AG10803 (cell line): Measurements from ENCODE around the gene SEC14L2.

ENCODE experiments used
- DNase-seq: peaks from one replicate; pipeline ENCODE4 v3.0.0; 2010; ENCODE audit warnings: low read depth
- H3K4me3 ChIP-seq: 2 replicates; pipeline ENCODE4 v1.5.1; 2011; ENCODE audit warnings: mild to moderate bottlenecking, low read length, control low read depth
- CTCF ChIP-seq: conservative IDR thresholded peaks from 2 replicates; pipeline ENCODE4 v1.5.1; 2011; ENCODE audit warnings: mild to moderate bottlenecking, low read length, control low read depth, inconsistent platforms

Gene SEC14L2

DNA sequence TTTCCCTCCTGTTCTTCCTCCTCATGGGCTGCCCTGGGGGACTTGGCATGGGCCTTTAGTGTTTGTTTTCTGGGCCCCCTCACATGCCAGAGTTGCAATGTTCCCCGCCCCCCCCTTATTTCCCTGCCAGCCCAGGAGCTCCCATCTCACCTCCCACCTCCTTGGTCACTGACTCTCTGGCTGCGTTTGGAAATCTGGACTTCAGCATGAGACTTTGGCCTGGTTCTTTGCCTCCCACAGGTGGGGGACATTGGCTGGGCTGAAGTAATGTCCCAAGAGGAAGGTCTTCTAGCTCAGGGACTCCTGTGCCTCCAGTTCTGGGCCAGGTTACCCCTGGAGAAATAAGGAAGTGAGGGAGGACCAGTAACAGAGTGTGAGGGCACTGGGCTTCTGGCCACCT, 35.7 kb downstream of the SEC14L2 start:
- no peak for TF ChIP-seq CTCF
- no peak for DNase-seq
- H3K4me3 ChIP-seq = no peak overlapping the region

DNA sequence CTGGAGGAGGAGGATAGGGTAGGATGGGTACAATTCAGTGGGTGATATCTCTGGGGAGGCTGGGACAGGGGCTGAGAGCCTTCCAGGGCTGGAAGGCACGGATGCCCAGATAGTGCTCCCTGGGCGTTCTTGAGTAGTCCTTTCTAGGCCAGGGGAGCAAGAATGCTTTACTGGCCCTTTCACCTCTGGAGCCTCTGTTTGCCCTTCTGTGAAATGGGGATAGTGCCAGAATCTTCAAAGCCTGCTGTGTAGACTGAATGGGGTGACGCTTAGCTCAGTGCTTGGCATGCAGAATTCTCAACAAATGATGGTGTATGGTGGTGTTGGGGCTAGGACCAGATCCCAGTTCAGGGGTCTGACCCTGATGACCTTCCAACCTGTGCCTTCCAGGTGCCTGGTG, 36.4 kb downstream of the SEC14L2 start:
- no peak for DNase-seq
- H3K4me3 ChIP-seq = no peak overlapping the region
- TF ChIP-seq CTCF = no peak

DNA sequence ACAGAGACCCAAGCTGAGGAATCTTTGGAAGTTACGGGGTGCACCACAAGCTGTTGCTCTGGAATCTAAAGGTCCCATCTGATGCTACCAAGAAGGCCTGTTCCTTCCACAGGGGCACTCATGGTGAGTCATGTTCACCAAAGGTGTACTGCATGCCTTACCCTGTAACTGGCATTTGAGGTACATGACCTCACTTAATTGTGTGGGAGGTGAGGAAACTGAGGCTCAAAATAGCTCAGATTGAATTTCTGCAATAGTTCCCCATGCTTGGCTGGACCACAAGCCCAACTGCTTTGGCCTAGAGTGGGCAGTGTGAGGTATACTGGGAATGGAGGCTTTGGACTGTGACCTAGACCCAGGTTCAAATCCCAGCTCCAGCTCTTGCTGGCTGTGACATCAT, 37.0 kb downstream of the SEC14L2 start:
- DNase-seq = no peak
- no peak overlapping the region for H3K4me3 ChIP-seq
- TF ChIP-seq CTCF = no peak

DNA sequence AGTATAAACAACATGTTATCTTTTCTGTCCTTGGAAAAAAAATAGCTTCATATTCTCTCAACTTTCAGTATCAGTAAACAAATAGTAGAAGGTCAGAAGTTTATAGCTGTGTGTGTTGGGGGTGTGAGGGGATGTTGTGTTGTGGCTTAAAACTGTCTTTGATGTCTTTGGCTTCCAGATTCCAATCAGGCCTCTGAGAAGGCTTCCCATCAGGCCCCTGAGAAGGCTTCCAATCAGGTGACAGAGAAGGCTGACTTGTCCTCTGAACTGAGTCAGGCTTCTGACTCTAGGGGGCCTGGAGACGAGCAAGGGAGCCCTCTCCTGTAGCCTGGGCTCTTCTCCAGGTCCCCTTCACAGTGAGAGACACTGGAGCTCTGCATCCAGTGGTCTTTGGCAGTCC, 38.0 kb downstream of the SEC14L2 start:
- TF ChIP-seq CTCF = no peak
- DNase-seq = no peak
- H3K4me3 ChIP-seq = no peak overlapping the region

DNA sequence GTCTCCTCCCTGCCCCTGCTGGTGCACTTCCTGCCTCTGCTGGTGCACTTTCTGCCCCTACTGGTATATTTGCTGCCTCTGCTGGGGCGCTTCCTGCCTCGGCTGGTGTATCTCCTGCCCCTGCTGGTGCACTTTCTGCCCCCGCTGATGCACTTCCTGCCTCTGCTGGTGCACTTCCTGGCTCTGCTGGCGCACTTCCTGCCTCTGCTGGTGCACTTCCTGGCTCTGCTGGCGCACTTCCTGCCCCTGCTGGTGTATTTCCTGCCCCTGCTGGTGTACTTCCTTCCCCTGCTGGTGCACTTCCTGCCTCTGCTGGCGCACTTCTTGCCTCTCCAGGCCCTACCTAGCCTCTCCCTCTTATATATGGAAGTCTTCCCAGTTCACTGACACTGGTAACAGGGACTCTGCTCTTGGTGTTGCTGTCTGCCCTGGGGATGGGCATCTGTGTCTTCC, 38.9 kb downstream of the SEC14L2 start:
- DNase-seq = no peak
- no peak for TF ChIP-seq CTCF
- H3K4me3 ChIP-seq = no peak overlapping the region

GRCh38 chr22:30436196-30436595, 39.4 kb downstream of the SEC14L2 start:
- no peak overlapping the region for H3K4me3 ChIP-seq
- DNase-seq = no peak
- no peak for TF ChIP-seq CTCF

DNA sequence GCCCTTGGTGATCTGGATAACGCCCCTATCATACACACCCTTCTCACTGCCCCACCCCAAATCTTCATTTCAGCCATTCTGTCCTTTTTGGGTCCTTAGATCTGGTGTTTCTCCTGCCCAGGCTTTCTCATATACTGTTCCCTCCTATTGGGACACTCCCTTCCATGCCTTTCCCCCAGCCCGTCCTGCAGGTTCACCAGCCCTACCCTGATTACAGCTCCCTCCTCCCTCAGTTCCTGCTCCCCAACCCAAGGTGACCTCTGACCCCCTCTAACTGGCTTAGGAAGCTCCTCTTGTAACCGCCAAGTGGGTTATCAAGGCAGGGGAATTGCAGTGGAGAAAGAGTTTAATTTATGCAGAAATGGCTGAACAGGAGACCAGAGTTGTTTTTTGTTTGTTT, 41.7 kb downstream of the SEC14L2 start:
- no peak for DNase-seq

More for the DNA sequence above, 41.7 kb downstream of the SEC14L2 start:
- no peak for TF ChIP-seq CTCF
- no peak overlapping the region for H3K4me3 ChIP-seq
